ENCODE measurements around the gene CYGB.

The CYGB gene

GRCh38 chr17:76543482-76543825 is 5.9 kb upstream of the CYGB start:
- no peak for DNase-seq (ENCODE audit: low read depth)
- H3K4me3 ChIP-seq (ENCODE audit: low read depth, low read length) = no peak overlapping the region
- TF ChIP-seq CTCF (IDR thresholded peaks at IDR 0.05; ENCODE audit: low read depth, low read length, missing control alignments) = no peak
- in situ Hi-C loops (cut with HindIII; ENCODE audit: low sequenced_read_pairs) = no loop called here

- in situ Hi-C loops (cut with HindIII; ENCODE audit: low sequenced_read_pairs) = no loop called here
- no peak for DNase-seq (ENCODE audit: low read depth)
- no peak for TF ChIP-seq CTCF (IDR thresholded peaks at IDR 0.05; ENCODE audit: low read depth, low read length, missing control alignments)
- H3K4me3 ChIP-seq (ENCODE audit: low read depth, low read length) = no peak overlapping the region
These were observed 5.5 kb upstream of the CYGB start for GRCh38 chr17:76542984-76543383.

GRCh38 chr17:76542566-76542971 is 5.1 kb upstream of the CYGB start:
- no peak overlapping the region for H3K4me3 ChIP-seq (ENCODE audit: low read depth, low read length)
- DNase-seq (ENCODE audit: low read depth) = no peak
- in situ Hi-C loops (cut with HindIII; ENCODE audit: low sequenced_read_pairs) = no loop called here
- no peak for TF ChIP-seq CTCF (IDR thresholded peaks at IDR 0.05; ENCODE audit: low read depth, low read length, missing control alignments)

GRCh38 chr17:76541739-76542454 is 4.4 kb upstream of the CYGB start:
- H3K4me3 ChIP-seq (ENCODE audit: low read depth, low read length) = no peak overlapping the region
- in situ Hi-C loops (cut with HindIII; ENCODE audit: low sequenced_read_pairs) = no loop called here
- no peak for DNase-seq (ENCODE audit: low read depth)
- TF ChIP-seq CTCF (IDR thresholded peaks at IDR 0.05; ENCODE audit: low read depth, low read length, missing control alignments) = no peak

DNA sequence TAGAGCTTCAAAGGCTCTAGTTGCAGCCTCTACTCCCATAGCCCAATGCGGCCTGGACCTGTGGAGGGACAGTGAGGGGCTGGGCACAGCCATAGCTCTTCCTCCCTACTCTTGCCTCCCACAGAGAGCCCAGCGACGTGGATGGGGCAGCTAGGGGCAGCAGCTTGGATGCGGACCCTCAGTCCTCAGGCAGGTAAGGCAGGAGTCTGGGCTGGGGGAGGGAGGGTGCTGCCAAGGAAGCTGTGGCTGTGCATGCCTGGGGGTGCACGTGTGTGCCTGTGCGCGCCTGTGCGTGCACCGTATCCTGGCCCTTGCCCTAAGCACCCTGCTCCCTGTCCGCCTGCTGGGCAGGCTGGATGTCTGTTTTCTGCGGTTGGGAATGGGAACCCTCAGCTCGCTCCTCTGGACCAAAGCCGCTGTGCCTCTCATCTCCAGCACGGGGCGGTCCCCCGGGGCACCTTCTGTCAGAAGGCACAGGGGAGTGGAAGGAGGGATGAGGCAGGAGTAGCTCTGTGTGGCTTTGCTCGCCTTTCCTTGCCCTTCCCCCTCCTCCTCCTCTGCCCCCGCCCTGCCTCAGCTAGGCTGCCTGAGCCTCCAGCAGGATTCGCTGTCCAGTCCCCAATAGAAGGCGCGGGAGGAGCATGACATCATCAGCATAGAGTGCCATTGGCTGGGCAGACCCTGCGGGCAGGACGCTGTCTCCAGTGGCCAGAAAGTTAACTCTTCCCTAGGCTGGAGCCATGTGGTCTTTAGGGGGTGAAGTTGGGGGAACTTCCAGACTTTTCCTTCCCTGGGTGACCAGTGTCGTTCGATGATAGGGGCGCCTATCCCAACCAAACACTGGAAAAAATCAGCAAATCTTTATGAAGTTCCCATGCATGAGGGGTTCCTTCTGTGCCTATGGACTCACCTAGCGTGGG is 3.1 kb upstream of the CYGB start:
- in situ Hi-C loops (cut with HindIII; ENCODE audit: low sequenced_read_pairs) = no loop called here
- DNase-seq (ENCODE audit: low read depth) = peak; percentile 83
- TF ChIP-seq CTCF (IDR thresholded peaks at IDR 0.05; ENCODE audit: low read depth, low read length, missing control alignments) = no peak
- H3K4me3 ChIP-seq (ENCODE audit: low read depth, low read length) = peak overlapping the region; percentile 27

DNA sequence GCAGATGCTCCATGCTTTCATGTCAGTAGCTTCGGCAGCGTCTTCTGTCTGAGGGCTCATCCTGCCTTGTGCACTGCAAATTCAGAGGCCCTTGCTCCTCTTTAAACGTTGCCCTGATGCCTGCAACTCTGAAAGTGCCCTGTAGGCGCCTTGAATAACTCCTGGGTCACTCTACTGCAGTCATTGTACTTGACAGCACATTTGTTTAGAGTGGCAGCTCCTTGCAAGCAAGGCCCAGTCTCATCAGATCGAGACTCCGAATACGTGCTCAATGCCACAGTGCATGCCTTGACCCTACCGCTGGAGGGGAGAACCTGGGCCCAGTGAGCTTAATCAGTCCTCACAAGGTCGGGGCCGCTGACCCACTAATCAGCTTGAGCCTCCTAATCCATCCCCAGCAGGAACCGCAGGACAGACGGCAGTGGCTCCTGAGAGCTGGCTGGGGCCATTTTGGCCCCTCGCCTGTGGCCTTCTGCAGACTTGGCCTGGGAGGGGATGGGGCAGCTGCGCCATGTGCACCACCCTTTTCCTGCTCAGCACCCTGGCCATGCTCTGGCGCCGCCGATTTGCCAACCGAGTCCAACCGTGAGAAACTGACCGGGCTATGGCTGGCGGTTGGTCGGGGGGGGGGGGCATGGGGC is 2.2 kb upstream of the CYGB start, which contains the start of gene PRCD:
Gene PRCD (plus strand): TSS at position 414 of the 641 bp plus-strand sequence. CDS start 98 bp downstream, at position 512.
- no peak for DNase-seq (ENCODE audit: low read depth)
- in situ Hi-C loops (cut with HindIII; ENCODE audit: low sequenced_read_pairs) = no loop called here
- no peak for TF ChIP-seq CTCF (IDR thresholded peaks at IDR 0.05; ENCODE audit: low read depth, low read length, missing control alignments)
- peak within 1 kb of the TSS; percentile 27 for H3K4me3 ChIP-seq (ENCODE audit: low read depth, low read length)
